Caco-2 (cell line): Measurements from ENCODE around the gene EGFL8. TPM values are rescaled to one million over a fixed set of nuclear protein-coding genes. Genes with fewer than 3 reads are reported as not detected.

ENCODE experiments used
- BruUV-seq: library from RNA; stranded (reverse); fragments of 400-500 nt; replicated peaks from 2 replicates; lab custom pipeline; 2021; lab: Mats Ljungman, UMichigan
- CTCF ChIA-PET: fragments of 300-600 bp; sonication (Branson Sonifier 250); formaldehyde crosslinking; loops from one replicate; lab custom pipeline; 2022; ENCODE audit warnings: antibody characterized with exemption; lab: Charles Lee
- POLR2A ChIA-PET: fragments of 300-600 bp; sonication (Branson Sonifier 250); formaldehyde crosslinking; loops from one replicate; lab custom pipeline; 2022; ENCODE audit warnings: antibody characterized with exemption; lab: Charles Lee
- DNase-seq, 2 experiments: peaks; one replicate each; pipeline versions ENCODE4 v3.0.0 to v3.0.0-alpha.2; 2020 to 2022
- H3K27me3 ChIP-seq: replicated peaks from 2 replicates; pipeline ENCODE4 v1.6.0; 2011; ENCODE audit warnings: low read length; ENCODE audit not compliant: control insufficient read depth, insufficient read depth
- H3K36me3 ChIP-seq: 2 replicates; pipeline ENCODE4 v1.5.1; 2011; ENCODE audit warnings: low read length; ENCODE audit not compliant: control insufficient read depth, insufficient read depth
- H3K4me1 ChIP-seq: fragments of 250-450 bp; sonication (Bioruptor Pico); 2 replicates; pipeline ENCODE4 v1.5.1; 2020; ENCODE audit warnings: mild to moderate bottlenecking
- H3K4me3 ChIP-seq: 2 replicates; pipeline ENCODE4 v1.5.1; 2011; ENCODE audit warnings: low read depth, mild to moderate bottlenecking, control low read depth, low read length
- H3K9me3 ChIP-seq: fragments of 250-450 bp; sonication (Bioruptor Pico); 2 replicates; pipeline ENCODE4 v1.5.1; 2020; ENCODE audit warnings: mild to moderate bottlenecking, moderate library complexity
- H3K27ac Mint-ChIP-seq: one replicate; pipeline ENCODE4 v1.8.0; 2022; ENCODE audit warnings: mixed read lengths; ENCODE audit not compliant: unreplicated experiment
- H3K27me3 Mint-ChIP-seq: one replicate; pipeline ENCODE4 v1.8.0; 2022; ENCODE audit warnings: mixed read lengths; ENCODE audit not compliant: insufficient read depth, unreplicated experiment
- H3K36me3 Mint-ChIP-seq: one replicate; pipeline ENCODE4 v1.8.0; 2022; ENCODE audit warnings: mild to moderate bottlenecking, mixed read lengths; ENCODE audit not compliant: insufficient read depth, unreplicated experiment
- H3K4me1 Mint-ChIP-seq: one replicate; pipeline ENCODE4 v1.8.0; 2022; ENCODE audit warnings: low read depth, mixed read lengths; ENCODE audit not compliant: unreplicated experiment
- H3K4me3 Mint-ChIP-seq: one replicate; pipeline ENCODE4 v1.8.0; 2022; ENCODE audit warnings: mild to moderate bottlenecking, moderate library complexity, mixed read lengths; ENCODE audit not compliant: unreplicated experiment
- H3K9me3 Mint-ChIP-seq: one replicate; pipeline ENCODE4 v1.8.0; 2022; ENCODE audit warnings: mixed read lengths; ENCODE audit not compliant: unreplicated experiment
- intact Hi-C: fragments of 100-400 bp; cut with micrococcal nuclease; formaldehyde crosslinking; loops from one replicate; pipeline ENCODE4 v1.10.0; 2022; ENCODE audit not compliant: unreplicated experiment
- total RNA-seq: library from RNA; stranded (reverse); gene quantifications from 2 replicates; pipeline ENCODE4 v1.2.3, GENCODE V29; 2022
- TF ChIP-seq, protein P1 (sequence below), 2 experiments: fragments of 200-600 bp in 1 of 2; IDR thresholded peaks; 1 replicate in 1 of 2; 2 replicates in 1 of 2; pipeline versions ENCODE4 v1.5.1 to v1.8.0; 2011 to 2022; ENCODE audit warnings: antibody characterized with exemption in 1 of 2, control low read depth in 1 of 2, inconsistent platforms in 1 of 2, low read depth in 1 of 2, low read length in 1 of 2, mild to moderate bottlenecking in 1 of 2, moderate library complexity in 1 of 2; ENCODE audit not compliant: insufficient read depth in 1 of 2, severe bottlenecking in 1 of 2, unreplicated experiment in 1 of 2

The EGFL8 gene
- total RNA-seq, 1 experiment from 2014 or later, result 45.0 TPM

GRCh38 chr6:32129297-32130088 lies 34.9 kb upstream of the EGFL8 start:
- peaks cover 30% of the 10 kb centered on the region for H3K36me3 Mint-ChIP-seq
- BruUV-seq, result TSS peak; percentile 65
- Histone ChIP-seq H3K36me3 (0 out of 2 replicates have a peak, but pooled peaks cover 1% of the 10 kb centered on the region), H3K27me3 (no peaks in the 10 kb centered on the region), H3K4me1 (peaks cover 17% of the 10 kb centered on the region), H3K9me3 (no peaks in the 10 kb centered on the region), H3K4me3 (peak overlapping the region; percentile 56)
- peak overlapping the region; percentile 93 for H3K27ac Mint-ChIP-seq
- H3K4me1 Mint-ChIP-seq, result peaks cover 20% of the 10 kb centered on the region
- H3K9me3 Mint-ChIP-seq, result no peaks in the 10 kb centered on the region
- ChIA-PET CTCF (interaction anchor here (0.8 to 1.4 kb wide), 5 partner anchors 11 to 184 kb away, joined by 3 to 5 read pairs (median 4); partner anchors contain the start of gene CFB), POLR2A (interaction anchor here (0.6 to 2.3 kb wide), 10 partner anchors 24 to 842 kb away, joined by 3 to 13 read pairs (median 4); partner anchors contain the start of genes AGPAT1, EGFL8, HSPA1A and HSPA1L)
- DNase-seq, result no peak
- H3K4me3 Mint-ChIP-seq, result peak overlapping the region; percentile 87
- intact Hi-C loops, result loop anchor here (1.0 to 2.0 kb wide), 2 partner anchors 15 to 24 kb away; no protein-coding TSS in a partner anchor
- TF ChIP-seq, protein P1, sequence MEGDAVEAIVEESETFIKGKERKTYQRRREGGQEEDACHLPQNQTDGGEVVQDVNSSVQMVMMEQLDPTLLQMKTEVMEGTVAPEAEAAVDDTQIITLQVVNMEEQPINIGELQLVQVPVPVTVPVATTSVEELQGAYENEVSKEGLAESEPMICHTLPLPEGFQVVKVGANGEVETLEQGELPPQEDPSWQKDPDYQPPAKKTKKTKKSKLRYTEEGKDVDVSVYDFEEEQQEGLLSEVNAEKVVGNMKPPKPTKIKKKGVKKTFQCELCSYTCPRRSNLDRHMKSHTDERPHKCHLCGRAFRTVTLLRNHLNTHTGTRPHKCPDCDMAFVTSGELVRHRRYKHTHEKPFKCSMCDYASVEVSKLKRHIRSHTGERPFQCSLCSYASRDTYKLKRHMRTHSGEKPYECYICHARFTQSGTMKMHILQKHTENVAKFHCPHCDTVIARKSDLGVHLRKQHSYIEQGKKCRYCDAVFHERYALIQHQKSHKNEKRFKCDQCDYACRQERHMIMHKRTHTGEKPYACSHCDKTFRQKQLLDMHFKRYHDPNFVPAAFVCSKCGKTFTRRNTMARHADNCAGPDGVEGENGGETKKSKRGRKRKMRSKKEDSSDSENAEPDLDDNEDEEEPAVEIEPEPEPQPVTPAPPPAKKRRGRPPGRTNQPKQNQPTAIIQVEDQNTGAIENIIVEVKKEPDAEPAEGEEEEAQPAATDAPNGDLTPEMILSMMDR (IDR thresholded peaks at IDR 0.05; ENCODE audit: insufficient read depth in 1 of 2, low read depth in 1 of 2, low read length in 1 of 2, severe bottlenecking in 1 of 2, unreplicated experiment in 1 of 2), result no peak
- no peaks in the 10 kb centered on the region for H3K27me3 Mint-ChIP-seq

- BruUV-seq, result no TSS peak
- Mint-ChIP-seq H3K36me3 (peaks cover 17% of the 10 kb centered on the region), H3K4me3 (peak overlapping the region; percentile 44), H3K4me1 (peaks cover 19% of the 10 kb centered on the region), H3K9me3 (no peaks in the 10 kb centered on the region), H3K27ac (no peak overlapping the region), H3K27me3 (no peaks in the 10 kb centered on the region)
- no peaks in the 10 kb centered on the region for H3K36me3 ChIP-seq
- no peaks in the 10 kb centered on the region for H3K27me3 ChIP-seq
- ChIA-PET CTCF (interaction anchor here (0.7 kb wide), 1 partner anchor 853 kb away, joined by 3 read pairs; no protein-coding TSS in a partner anchor), POLR2A (interaction anchor here (1.0 kb wide), 1 partner anchor 13 kb away, joined by 3 read pairs; no protein-coding TSS in a partner anchor)
- no peaks in the 10 kb centered on the region for H3K9me3 ChIP-seq
- H3K4me3 ChIP-seq, result no peak overlapping the region
- TF ChIP-seq, protein P1 (IDR thresholded peaks at IDR 0.05; ENCODE audit: insufficient read depth in 1 of 2, low read depth in 1 of 2, low read length in 1 of 2, severe bottlenecking in 1 of 2, unreplicated experiment in 1 of 2), result no peak
- peaks cover 17% of the 10 kb centered on the region for H3K4me1 ChIP-seq
- no peak for DNase-seq
- intact Hi-C loops, result loop anchor here (2.0 kb wide), 1 partner anchor 13 kb away; no protein-coding TSS in a partner anchor
These were observed 32.9 kb upstream of the EGFL8 start for GRCh38 chr6:32131439-32131948.

DNA sequence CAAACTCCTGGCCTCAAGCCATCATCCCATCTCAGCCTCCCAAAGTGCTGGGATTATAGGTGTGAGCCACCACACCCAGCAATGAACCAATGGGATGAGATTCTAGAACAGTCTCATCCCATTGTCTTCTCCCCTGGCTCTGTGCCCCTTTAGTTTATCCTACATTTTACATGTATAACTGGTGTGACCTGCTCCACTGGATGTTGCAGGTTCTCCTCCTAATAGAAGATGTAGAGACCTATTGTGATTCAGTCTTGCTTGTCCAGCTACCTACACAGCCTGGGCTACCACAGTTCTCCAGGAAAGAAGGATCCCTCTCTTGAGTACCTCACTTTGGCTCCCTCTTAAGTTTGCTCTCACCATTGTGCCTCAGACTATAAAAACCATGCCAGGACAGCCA lies 32.3 kb upstream of the EGFL8 start:
- TF ChIP-seq, protein P1 (IDR thresholded peaks at IDR 0.05; ENCODE audit: insufficient read depth in 1 of 2, low read depth in 1 of 2, low read length in 1 of 2, severe bottlenecking in 1 of 2, unreplicated experiment in 1 of 2), result no peak
- POLR2A ChIA-PET, result interaction anchor here (1.0 kb wide), 1 partner anchor 12 kb away, joined by 3 read pairs; no protein-coding TSS in a partner anchor
- CTCF ChIA-PET, result no interaction called here

More for the DNA sequence above, 32.3 kb upstream of the EGFL8 start:
- Histone ChIP-seq H3K4me1 (peaks cover 13% of the 10 kb centered on the region), H3K9me3 (no peaks in the 10 kb centered on the region), H3K4me3 (no peak overlapping the region), H3K27me3 (no peaks in the 10 kb centered on the region), H3K36me3 (no peaks in the 10 kb centered on the region)
- Mint-ChIP-seq H3K27me3 (no peaks in the 10 kb centered on the region), H3K4me1 (peaks cover 14% of the 10 kb centered on the region), H3K27ac (no peak overlapping the region), H3K36me3 (peaks cover 17% of the 10 kb centered on the region), H3K9me3 (no peaks in the 10 kb centered on the region), H3K4me3 (peak overlapping the region; percentile 44)
- intact Hi-C loops, result no loop called here
- BruUV-seq, result no TSS peak
- DNase-seq, result no peak
